Suprapubic skin (tissue), 3 donors: Measurements from ENCODE around the gene BIRC2.

ENCODE experiments used
- EP300 ChIP-seq: sonication (generic); formaldehyde crosslinking; IDR thresholded peaks from one replicate; pipeline ENCODE4 v1.6.1; 2017; ENCODE audit warnings: antibody characterized with exemption
- POLR2A ChIP-seq, 2 donors: fragments of 450-650 bp; IDR thresholded peaks; one replicate each; pipeline ENCODE4 v1.6.1; 2017; ENCODE audit warnings: antibody characterized with exemption in 2 of 2, mild to moderate bottlenecking in 2 of 2, moderate library complexity in 2 of 2
- TF ChIP-seq, protein P1 (sequence below), 2 donors: fragments of 200-600 bp in 1 of 2; fragments of 450-650 bp in 1 of 2; sonication (generic) in 1 of 2; IDR thresholded peaks; one replicate each; pipeline ENCODE4 v1.5.1; 2016 to 2019; ENCODE audit warnings: antibody characterized with exemption in 2 of 2, mild to moderate bottlenecking in 1 of 2, moderate library complexity in 1 of 2

GRCh38 chr11:102399189-102399588 lies 52.2 kb downstream of the BIRC2 start:
- TF ChIP-seq, protein P1, sequence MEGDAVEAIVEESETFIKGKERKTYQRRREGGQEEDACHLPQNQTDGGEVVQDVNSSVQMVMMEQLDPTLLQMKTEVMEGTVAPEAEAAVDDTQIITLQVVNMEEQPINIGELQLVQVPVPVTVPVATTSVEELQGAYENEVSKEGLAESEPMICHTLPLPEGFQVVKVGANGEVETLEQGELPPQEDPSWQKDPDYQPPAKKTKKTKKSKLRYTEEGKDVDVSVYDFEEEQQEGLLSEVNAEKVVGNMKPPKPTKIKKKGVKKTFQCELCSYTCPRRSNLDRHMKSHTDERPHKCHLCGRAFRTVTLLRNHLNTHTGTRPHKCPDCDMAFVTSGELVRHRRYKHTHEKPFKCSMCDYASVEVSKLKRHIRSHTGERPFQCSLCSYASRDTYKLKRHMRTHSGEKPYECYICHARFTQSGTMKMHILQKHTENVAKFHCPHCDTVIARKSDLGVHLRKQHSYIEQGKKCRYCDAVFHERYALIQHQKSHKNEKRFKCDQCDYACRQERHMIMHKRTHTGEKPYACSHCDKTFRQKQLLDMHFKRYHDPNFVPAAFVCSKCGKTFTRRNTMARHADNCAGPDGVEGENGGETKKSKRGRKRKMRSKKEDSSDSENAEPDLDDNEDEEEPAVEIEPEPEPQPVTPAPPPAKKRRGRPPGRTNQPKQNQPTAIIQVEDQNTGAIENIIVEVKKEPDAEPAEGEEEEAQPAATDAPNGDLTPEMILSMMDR (IDR thresholded peaks at IDR 0.05) = no peak
- TF ChIP-seq EP300 (no peak), POLR2A (IDR thresholded peaks at IDR 0.05) (no peak)
